ENCODE results near the gene SLC16A5.
A peak's percentile ranks its signal among the peaks of the same experiment; 100 is the strongest.
"Not testable (repeated sequence)": the region's sequence is repeated elsewhere in the genome, so short reads cannot be mapped to it uniquely, and the experiment has no call there.

SLC16A5 gene

DNA sequence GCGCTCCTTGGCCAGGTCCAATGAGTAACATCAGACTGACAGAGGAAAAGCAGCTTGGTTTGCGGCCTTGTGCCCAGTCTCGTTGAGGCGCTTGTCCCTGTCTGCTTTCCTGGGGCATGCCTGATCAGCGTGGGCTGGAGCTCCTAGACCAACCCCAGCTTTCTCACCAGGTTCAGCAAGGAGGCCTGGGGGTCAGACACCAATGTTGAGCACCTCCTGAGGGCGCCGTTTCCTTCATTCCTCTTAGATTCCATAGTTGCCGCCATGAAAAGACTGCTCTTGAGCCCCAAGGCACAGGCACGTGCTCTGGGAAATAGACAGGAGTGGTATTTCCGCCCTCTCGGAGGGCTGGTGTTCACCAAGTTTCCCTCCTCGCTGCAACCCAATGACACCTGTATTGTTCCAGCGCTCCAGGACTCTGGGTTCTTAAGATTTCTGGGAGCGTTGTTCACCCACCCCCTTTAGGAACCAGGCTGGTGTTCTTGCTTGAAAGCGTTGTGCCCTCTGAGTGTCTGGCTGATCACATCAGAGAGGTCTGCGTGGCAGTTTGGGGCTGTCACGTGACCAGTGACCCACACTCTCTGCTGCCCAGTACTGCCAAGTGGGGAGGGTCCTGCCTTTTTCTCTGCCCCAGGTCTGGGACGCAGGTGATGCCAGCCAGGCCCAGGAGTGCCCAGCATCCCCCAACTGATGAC, 22.7 kb upstream of the SLC16A5 start:
- DNase-seq = no peak

DNA sequence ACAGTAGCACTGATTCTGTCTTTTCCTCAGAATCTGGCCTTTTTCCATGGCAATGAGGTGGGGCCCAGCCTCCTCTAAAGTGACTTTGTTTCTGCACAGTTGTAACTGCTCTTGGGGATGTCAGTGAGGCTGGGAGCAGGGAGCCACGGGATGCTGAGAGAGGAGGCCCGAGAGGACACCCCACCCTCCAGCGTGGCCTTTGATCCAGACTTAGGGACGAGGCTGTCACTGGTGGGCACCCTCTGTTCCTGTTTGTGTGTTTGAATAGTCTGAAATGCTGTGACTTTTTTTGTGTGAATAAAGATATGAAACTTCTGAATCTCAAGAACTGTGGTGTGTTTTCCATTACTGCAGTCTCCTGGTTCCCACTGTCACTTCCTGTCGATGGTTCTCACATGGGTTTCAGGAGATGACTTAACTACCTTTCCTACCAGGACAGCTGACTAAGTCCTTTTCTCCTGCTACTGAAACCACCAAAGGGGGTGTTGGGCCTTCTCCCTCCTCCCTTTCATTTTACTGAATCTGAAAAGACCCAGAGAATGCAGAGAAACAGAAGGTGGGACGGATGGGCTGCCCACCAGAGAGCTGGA, 22.1 kb upstream of the SLC16A5 start:
- DNase-seq = no peak

DNA sequence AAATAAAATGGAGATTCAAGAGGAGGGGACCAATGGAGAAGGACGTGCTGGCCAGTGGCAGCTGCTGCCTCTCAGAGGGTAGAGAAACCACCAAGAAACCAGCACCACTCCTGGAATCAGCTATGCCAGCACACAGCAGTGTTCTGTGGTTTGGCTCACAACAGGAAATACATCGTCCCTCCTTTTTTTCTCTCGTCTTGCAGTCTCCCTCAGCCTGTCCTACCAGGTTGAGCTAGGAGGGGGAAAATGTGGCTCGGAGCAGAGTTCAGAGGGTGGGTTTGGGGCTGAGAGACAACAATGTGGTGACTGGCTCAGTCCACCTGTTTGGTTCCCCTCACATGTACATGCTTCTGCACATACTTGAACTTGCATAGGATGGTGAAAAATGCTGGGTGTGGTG, 19.9 kb upstream of the SLC16A5 start:
- no peak for DNase-seq

DNA sequence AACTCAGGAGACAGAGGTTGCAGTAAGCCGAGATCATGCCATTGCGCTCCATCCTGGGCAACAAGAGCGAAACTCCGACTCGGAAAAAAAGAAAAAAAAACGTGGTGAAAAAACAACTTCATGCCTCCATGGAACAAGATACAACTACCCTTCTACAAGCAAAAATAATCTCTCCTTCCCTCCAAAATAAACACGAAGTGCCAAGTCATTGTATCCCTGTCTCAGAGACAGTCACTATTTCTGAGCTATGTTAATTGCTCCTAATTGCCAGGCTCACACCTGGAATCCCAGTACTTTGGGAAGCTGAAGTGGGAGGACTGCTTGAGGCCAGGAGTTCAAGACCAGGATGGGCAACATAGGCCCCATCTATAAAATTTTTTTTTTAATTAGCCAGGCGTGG, 19.0 kb upstream of the SLC16A5 start:
- no peak for DNase-seq

DNA sequence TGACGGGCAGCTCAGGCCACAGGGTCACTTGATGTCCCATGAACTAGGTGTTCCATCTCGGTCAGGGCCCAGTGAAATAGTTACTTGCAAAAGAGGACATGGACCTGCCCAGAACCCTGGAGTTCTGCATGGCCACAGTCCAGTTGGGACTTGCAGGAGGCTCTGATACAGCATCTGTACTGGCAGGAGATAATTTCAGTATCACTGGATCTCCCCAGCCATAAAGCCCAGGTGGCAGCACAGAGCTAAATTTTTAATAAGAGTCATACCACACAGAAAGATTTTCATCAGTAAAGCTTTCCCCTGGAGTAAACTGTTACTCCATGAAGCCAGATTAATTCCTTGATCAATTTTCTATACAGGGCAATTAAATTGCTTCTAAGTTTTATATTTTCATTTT, 18.0 kb upstream of the SLC16A5 start:
- DNase-seq = no peak

DNA sequence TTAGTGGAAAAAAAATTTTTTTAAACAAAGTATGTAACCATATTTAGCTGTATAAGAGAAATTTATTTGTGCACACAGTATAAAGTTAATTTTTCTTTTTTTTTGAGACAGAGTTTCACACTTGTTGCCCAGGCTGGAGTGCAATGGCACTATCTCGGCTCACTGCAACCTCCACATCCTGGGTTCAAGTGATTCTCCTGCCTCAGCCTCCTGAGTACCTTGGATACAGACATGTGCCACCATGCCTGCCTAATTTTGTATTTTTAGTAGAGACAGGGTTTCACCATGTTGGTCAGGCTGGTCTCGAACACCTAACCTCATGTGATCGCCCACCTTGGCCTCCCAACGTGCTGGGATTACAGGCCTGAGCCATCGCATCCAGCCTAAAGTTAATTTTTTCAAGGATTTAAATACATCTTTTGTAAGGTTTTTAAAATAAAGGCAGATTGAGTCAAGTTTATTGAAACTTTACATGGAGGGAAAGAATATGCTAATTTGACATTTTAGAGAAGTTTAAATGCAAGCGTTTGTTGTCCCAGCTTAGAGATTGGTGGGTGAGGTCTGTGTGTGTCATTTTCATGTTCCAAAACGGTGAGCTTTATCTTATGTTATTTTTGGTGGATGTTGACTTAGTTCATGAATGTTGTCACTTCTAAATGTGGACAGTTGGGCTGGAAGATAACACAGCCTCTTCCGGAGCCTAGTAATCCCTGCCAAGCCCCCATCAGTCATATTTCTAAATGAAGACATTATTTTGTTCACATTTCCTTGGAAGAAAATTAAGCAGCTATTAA, 16.1 kb upstream of the SLC16A5 start:
- not testable (repeated sequence) for DNase-seq

DNA sequence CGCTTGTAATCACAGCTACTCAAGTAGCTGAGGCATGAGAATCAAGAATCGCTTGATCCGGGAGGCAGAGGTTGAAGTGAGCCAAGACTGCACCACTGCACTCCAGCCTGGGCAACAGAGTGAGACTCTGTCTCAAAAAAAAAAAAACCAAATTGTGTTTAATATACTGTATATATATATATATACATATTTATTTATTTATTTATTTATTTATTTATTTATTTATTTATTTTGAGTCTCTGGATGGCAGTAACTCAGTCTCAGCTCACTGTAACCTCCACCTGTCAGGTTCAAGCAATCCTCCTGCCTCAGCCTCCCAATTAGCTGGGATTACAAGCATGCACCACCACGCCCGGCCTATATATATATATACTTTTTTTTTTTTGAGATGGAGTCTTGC, 14.8 kb upstream of the SLC16A5 start:
- not testable (repeated sequence) for DNase-seq

DNA sequence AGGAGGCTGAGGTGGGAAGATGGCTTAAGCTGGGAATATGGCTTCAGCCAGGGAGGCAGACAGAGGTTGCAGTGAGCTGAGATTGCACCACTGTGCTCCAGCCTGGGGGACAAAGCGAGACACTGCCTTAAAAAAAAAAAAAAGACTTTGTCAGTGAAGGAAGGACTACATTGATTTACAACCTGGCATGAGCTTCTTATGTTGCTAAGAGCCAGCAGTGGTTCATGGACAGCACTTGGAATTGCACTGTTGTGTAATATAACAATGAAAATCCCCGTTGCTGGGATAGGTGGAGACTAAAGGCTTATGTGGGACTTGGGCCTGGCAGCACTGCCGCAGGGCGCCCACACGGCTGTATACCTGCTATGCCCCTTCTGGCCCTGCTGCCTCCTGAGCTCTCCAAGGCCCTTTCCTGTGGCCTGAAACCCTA, 14.1 kb upstream of the SLC16A5 start:
- no peak for DNase-seq

DNA sequence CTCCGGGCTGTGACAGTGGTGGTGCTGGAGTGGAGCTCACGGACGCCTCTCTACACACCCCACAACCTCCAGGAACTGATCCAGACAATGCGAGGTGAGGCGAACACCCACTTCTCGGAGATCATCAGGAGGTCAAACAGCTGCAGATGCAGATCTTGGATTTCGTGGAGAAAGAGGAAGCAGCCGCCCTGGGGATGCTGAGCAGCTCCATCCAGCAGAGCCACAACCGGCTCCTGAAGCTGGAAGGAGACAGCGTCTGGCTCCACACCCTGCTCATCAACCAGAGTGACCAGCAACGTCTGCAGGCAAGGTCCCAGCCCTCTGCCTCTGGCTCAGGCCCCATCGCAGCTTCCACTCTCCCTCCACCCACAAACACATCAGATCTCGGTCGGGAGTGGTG, 13.2 kb upstream of the SLC16A5 start:
- no peak for DNase-seq

DNA sequence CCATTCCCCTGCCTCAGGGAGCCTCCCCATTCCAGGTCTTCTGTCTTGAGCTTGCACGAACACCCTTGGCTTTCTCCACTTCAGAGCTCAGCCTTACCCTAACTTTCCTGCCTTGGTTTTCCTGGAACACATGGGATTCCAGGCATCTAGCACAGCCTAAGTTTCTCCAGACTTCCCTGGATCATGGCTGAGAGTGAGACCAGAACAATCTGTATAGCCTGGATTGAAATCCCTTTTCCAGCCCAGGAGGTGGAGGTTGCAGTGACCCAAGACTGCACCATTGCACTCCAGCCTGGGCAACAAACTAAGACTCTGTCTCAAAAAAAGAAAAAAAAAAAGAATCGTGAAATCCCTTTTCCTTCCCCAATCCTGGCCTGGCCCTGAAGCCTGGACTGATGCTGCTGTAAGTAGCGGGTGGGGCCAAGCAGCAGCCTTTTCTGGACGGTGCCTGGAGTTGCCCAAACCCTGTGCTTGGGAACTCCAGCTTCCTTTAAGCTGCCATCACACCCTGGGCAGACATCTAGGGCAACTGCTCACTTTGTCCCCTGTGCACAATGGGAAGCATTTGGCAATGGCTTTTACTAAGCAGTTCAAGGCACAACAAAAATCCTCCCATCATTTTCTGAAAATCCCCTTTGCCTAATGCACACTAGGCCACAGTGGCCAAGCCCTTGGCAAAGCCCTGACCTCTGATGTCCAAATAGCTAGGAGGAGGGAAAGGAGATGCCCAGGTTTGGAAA, 12.0 kb upstream of the SLC16A5 start:
- DNase-seq = no peak

DNA sequence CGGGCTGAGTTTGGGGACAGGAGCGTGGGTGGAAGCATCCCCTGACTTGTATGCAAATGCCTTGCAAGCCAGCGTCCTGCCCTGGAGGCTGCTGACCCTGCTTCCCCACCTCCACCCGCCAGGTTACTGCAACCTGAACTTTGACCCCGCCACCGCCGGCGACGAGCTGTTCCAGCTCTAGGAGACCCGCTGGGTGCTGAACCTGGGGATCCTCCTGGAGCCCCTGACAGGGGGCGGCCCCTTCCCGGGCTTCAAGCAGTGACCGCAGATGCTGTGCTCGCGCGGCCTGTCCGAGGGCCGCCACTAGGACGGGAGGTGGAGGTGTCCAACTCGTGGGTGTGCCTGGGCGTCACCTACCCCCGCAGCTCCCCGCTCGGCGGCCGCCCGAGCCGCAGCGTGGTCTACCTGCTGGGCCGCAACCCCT, 10.7 kb upstream of the SLC16A5 start:
- no peak for DNase-seq

DNA sequence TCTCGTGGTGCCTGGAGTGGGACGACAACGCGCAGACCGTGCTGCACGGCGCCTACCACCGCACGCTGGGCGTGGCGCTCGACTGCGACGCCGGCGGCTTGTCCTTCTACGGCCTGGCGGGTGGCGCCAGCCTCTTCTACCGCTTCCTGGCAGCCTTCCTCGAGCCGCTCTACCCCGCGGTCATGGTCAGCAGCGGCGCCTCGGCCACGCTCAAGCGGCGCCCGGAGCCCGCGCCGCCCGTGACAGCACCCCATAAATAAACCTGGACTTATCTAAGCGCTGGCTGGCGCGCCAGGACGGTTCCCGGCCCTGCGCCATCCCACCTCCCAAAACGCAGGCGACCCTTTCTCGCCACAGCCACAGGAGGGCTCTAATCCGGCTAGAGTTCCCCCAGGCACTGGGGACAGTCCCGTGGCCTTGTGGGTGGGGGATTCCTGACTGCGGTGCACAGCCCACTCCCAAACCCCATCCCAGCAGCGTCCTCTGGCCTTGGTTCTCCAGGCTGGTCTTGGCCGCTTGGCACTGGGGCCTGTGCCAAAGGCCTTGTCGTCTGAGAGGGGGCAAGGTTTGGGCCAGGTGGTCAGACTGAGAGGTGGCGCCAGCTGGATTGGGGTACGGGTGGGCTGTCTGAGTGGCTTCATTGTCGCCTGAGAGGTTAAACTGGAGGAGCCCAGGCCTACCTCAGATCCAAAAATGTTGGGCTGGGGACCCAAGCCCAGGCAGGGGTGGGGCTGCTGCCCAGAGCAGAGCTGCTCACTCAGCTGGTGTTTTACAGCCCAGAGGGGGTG, 10.1 kb upstream of the SLC16A5 start:
- DNase-seq = no peak

DNA sequence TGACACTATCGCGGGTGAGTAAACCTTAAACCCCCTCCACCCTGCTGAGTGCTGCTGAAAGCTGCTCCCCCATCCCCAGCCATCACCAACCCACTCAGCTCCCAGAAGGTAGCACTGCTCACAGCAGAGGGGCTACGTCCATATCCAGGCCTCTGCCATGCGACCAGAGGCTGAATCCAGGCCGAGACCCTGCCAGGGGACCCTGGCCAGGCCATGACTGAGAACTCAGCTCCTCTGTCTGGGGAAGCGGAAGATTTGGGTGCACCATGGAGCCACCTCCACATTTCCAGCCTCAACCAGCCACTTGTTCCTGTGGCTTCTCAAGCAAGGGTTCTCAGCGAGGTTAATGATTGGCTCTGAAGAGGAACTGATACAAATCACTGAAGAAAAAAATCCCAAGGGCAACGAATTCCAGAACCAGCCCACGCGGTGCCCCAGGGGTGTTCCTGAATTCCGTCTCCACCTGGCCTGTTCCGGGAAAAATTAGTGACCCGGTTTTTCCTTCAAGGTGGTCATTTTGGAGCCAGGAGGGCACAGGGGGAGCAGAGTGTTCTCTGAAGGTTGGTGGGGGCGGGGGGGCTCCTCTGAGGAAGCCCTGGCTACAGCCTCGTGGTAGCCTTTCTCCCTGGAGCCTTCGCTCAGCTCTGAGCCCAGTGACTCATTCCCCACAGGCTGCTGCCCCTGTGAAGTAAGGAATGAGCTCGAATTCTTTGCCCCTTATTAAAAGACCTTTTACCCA, 9.3 kb upstream of the SLC16A5 start:
- peak; percentile 52 for DNase-seq

DNA sequence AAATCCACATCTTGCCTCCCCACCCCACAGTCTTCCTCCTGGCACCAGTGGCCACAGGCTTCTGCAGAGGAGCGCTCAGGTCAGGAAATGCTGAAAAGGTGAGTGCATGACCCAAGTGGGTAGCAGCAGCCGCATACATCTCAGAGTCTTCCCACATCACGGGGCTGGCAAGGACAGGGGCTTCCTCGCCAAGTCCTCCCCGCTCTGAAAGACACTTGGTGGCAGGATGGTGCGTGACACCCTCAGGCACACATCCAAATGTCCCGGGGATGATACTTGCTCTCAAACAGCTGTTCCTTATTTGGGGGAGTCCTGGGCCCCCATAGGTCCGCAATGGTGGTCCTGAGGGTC, 8.8 kb upstream of the SLC16A5 start:
- DNase-seq = no peak

DNA sequence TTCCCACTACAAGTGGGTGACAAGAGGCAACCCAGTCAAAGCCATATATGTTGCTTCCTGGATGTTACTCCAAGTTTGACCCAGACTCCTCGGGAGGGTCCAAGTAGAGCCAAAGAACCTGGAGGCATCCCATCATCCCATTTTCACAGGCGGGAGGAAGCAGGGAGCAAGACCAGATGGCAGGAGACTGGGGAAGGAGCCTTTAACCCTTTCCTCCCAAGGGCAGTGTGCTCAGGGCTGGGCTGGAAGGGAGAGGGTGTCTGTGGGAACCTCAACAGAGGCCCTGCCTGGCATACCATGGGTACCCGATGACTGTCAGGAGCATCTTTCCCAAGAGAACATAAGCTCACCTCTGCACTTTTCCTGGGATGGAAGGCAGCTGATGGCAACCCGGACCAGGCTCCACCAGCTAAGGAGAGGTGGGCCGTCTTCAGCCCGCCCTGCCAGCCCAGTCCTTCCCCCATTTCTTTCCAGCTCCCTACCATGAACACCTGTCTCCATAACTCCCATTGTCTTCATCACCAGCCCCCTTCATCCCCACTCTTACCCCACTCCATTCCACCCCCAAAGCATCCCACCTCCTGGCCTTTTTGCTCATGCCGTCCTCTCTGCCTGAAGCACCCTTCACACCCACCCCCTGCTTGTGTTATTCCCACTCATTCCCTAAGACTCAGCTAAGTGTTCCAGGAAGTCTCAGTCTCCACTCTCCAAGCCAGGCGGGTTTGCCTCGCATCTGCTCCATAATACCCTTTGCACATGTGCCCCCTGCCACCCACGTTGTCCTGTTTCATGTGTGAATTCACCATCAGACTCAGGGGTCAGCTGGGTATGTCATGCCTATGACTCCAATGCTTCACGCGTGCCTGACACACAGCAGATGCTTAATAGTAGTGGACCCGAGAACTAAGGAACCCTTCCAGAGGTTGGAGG, 5.9 kb upstream of the SLC16A5 start:
- DNase-seq = no peak

DNA sequence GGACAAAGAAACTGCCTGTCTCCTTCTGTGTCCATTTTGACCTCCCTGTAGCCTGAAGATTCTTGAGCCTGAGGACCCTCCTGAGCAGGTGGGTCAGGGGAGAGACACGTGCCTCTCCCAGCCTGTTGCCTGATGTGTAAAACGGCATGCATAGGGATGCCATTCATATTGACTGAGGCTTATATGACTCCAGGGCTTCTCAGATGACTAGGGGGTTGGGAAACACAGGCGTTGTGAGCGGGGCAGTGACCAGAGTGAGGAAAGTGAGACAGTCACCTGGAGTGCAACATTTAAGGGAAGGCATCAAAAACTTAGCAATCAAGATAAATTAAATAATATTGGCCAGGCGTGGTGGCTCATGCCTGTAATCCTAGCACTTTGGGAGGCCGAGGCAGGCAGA, 5.1 kb upstream of the SLC16A5 start:
- no peak for DNase-seq

DNA sequence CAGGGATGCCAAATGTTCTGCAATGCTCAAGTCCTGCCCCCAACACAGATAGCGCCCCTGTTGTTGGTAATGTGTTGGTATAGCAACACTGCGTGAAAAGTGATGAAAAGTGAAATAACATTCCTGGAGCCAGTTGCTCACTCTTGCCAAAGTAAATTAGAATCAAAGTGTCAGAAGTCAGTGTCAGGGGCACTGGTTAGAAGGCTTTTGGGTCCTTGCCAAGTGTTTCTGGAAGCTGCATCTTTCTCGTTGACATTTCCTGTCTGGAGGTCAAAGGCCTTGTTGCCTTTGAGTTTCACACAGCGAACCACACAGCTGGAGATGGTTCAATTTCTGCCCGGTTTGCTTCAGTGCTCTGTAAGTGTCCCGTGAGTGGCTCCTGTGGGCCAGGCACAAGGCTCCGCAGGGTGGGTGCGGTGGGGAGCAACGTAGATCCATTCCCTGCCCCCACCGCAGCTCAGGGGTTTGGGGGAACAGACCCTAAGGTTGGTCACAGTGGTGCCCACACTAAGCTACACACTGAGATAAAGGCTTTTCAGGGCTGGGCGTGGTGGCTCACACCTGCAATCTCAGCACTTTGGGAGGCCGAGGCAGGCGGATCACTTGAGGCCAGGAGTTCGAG, 3.6 kb upstream of the SLC16A5 start:
- no peak for DNase-seq

DNA sequence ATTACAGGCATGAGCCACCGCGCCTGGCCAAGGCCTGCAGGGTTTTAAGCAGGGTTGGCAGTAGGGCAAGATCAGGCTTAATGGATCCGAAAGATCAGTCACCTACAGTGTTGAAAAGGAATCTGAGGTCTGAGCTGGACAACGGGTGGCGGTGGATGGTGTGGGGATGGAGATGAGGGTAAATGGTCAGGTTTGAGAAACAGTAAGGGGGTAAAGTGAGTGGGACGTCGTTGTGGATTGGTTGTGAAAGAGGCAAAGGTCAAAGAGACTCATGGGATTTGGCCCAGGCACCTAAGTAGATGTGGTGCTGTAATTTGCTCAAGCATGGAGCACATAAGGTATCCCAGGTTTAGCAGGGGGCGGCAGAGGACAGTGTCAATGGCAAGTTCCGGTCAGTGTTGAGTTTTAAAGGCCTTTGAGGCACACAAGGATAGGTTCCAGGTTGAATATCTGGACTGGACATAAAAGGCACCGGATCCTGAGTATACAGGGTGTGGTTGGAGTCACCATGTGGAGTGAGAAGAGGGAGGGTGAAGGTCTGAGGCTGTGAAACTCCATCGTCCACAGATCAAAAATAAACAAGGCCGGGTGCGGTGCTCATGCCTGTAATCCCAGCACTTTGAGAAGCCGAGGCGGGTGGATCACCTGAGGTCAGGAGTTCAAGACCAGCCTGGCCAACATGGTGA, 1.1 kb upstream of the SLC16A5 start:
- DNase-seq = no peak

DNA sequence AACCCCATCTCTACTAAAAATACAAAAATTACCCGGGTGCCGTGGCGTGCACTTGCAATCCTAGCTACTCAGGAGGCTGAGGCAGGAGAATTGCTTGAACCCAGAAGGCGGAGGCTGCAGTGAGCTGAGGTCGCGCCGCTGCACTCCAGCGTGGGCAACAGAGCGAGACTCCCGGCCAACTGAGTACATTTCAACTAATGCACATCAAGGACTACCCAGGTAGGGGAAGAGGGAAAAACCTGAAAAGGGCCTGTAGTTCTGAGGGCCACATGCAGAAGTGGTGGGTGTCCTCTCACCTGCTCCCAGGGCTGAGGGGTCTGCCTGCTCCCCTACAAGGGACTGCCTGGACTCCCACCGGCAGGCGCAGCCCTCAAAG, 584 bp upstream of the SLC16A5 start:
- DNase-seq = no peak
